NCI-H226 (cell line): ENCODE measurements around the gene CYP2A13.
"Not testable (repeated sequence)": the region's sequence is repeated elsewhere in the genome, so short reads cannot be mapped to it uniquely, and the experiment has no call there.

Source experiments
- DNase-seq: peaks from one replicate; pipeline ENCODE4 v3.0.0-alpha.2; 2015

The CYP2A13 gene

GRCh38 chr19:41088151-41088550 lies at the start of gene CYP2A13:
CYP2A13 (plus strand) TSS chr19:41088451; CDS start chr19:41088472, 21 bp downstream.
- DNase-seq, result no peak

DNA sequence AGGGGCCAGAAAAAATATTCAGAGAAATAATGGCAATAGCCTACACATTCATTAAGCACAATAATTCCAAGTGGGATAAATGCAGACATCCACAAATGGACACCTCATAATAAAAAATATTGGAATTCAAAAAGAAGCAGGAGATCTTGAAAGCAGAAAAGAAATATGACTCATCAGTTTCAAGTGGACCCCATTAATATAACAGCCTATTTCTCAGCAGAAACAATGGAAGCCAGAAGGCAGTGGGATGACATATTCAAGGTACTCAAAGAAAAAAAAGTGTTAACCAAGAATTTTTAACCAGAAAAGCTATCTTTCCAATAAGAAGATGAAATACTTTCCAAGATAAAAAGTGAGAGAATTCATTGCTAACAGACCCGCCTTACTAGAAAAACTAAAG lies 48.4 kb upstream of the CYP2A13 start:
- DNase-seq, result no peak

- not testable (repeated sequence) for DNase-seq
These were observed 43.2 kb upstream of the CYP2A13 start for GRCh38 chr19:41045095-41045494.

- no peak for DNase-seq
These were observed 37.8 kb upstream of the CYP2A13 start for GRCh38 chr19:41050426-41050825.

DNA sequence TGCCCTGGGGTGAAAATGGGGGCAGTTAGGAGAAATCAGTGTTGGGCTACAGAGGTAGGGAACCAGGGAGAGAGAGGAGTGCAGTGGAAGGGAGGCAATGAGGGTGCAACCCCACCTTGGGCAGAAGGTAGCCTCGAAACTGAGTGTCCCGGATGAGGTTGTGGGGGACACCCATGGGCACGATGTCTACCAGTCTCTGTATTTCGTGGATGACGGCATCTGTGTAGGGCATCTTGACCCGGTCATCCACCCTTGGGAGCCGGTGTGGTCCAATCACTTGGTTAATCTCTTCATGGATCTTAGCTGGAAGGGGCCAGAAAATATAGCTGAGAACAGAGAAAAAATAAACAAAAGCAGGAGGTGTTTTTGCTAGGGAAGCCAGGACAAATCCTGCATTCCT lies 36.1 kb upstream of the CYP2A13 start:
- not testable (repeated sequence) for DNase-seq

GRCh38 chr19:41053331-41053730 lies 34.9 kb upstream of the CYP2A13 start:
- DNase-seq, result not testable (repeated sequence)

DNA sequence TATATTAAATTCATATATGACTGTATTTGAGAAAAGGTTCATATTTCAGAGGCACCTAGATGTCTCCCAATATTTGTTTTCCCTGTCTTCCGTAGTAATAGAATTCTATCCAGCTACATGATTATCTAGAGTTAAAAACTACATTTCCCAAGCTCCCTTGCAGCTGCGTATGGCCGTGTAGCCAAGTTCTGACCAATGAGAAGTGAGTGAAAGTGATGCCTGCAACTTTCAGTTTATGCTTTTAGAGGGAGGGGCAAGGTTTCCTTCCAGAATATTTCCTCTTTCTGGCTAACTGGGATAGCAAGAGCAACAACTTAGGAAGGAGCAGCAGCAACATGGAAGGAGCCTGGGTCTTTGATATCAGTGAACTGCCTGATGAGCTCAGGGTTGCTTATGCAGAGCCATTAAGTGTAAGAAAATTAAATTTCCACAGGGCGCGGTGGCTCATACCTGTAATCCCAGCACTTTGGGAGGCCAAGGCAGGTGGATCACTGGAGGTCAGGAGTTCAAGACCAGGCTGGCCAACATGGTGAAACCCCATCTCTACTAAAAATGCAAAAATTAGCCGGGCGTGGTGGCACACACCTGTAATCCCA lies 23.2 kb upstream of the CYP2A13 start:
- DNase-seq, result peak; percentile 34

GRCh38 chr19:41076286-41076685 lies 12.0 kb upstream of the CYP2A13 start:
- DNase-seq, result no peak

DNA sequence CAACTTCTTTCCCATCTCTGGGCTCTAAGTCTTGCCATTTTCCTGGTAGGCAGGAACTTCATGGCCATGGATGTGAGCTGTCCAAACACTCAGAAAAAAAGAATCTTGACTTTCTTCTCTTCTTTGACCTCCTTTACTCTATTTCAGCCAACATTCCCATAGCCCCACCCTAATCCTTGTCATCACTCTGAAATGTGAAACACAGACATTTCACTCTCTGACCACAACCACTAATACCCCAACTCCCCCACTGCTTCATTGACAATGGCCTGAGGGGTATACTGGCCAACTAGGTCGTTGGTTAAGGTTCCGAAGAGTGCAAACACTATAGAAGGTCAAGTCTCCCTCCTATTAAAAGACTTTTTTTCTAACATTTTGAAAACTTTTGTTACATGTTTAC lies 4.7 kb upstream of the CYP2A13 start:
- DNase-seq, result peak; percentile 71

DNA sequence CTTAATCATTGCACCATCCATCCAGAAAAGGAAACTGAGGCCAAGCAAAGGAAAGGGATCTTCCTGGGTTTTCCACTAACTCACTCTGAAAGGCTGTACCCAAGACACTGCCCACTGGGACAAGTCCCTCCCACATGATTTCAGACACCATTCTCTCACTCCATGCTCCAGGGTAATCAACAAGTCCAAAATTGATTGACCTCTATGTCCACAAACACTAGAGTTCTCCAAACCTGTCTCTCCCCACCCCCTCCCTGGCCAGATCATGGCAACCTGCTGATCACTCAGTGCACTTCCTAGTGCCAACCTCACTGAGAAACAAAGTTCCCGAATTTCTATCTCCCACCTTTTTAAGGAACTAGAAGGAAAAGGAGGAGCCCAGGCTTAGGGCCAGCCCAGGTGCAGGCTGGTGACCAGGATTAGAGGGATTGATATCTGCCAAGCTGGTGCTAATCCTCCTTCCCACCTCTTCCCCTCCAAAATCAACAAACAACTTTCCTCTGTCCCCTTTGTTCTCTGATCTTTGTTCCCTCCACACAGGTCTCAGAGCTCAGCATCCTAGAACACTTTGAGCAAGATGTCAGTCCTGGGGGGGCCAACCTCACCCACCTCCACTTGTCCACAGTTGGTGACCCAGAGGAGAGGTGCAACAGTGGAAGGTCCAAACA lies 2.4 kb upstream of the CYP2A13 start:
- DNase-seq, result no peak

- no peak for DNase-seq
These were observed 1.7 kb downstream of the CYP2A13 start for GRCh38 chr19:41089959-41090358.

GRCh38 chr19:41095703-41096102 lies 7.5 kb downstream of the CYP2A13 start:
- DNase-seq, result no peak

DNA sequence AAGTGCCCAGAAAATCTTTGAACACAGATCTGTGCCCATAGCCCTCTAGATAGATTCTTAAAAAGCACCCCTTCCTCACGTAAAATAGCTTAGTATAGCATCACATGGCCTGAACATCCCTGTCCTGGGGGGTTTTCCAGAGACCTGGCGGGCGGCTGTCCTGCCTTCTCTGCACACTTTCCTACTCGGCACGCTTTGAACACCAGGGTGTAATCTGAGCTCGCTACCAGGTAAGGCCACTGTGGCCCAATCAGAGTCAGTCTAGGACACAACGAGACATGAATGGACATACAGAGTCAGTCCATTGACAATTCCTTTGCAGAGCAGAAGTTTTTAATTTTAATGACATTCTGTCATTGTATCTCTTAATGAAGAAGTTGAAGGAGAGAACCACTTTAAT lies 8.1 kb downstream of the CYP2A13 start:
- no peak for DNase-seq

DNA sequence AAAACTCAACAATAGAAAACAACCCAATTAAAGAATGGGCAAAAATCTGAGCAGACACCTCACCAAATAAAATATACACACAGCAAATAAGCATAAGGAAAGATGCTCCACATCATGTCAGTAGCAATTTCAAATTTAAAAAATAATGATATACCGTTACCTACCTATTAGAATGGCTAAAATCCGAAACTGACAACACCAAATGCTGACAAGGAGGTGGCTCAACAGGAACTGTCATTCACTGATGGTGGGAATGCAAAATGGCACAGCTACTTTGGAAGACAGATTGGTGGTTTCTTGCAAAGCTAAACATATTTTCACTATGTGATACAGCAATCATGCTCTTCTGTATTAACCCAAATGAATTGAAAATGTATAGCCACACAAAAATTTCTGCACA lies 9.1 kb downstream of the CYP2A13 start:
- no peak for DNase-seq

DNA sequence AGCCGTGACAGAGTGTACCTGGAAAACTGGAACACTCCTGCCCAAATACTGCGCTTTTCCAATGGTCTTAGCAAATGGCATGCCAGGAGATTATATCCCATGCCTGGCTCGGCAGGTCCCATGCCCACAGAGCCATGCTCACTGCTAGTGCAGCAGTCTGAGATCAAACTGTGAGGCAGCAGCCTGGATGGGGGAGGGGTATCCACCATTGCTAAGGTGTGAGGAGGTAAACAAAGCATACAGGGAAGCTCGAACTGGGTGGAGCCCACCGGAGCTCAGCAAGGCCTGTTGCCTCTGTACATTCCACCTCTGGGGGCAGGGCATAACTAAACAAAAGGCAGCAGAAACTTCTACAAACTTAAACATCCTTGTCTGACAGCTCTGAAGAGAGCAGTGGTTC lies 10.5 kb downstream of the CYP2A13 start:
- DNase-seq, result no peak

DNA sequence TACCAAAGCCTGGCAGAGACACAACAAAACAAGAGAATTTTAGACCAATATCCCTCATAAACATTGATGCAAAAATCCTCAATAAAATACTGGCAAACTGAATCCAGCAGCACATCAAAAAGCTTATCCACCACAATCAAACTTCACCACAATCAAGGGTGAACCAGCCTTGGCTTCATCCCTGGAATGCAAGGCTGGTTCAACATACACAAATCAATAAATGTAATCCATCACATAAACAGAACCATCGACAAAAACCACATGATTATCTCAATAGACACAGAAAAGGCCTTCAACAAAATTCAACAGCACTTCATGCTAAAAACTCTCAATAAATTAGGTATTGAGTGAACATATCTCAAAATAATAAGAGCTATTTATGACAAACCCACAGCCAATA lies 14.0 kb downstream of the CYP2A13 start:
- not testable (repeated sequence) for DNase-seq

DNA sequence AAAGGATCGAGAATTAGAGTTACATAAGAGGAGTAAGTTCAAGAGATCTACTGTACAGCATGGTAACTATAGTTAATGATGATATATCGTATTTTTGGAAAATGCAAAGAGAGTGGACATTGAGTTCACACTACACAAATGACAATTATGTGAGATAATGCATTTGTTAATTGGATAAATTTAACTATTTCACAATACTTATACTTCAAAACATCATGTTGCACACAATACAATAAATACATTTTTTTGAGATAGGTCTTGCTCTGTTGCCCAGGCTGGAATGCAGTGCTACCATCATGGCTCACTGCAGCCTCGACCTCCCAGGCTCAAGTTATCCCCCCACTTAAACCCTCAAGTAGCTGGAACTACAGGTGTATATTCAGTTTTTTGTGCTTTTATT lies 17.9 kb downstream of the CYP2A13 start:
- DNase-seq, result no peak

- DNase-seq, result no peak
These were observed 23.0 kb downstream of the CYP2A13 start for GRCh38 chr19:41111296-41111695.

DNA sequence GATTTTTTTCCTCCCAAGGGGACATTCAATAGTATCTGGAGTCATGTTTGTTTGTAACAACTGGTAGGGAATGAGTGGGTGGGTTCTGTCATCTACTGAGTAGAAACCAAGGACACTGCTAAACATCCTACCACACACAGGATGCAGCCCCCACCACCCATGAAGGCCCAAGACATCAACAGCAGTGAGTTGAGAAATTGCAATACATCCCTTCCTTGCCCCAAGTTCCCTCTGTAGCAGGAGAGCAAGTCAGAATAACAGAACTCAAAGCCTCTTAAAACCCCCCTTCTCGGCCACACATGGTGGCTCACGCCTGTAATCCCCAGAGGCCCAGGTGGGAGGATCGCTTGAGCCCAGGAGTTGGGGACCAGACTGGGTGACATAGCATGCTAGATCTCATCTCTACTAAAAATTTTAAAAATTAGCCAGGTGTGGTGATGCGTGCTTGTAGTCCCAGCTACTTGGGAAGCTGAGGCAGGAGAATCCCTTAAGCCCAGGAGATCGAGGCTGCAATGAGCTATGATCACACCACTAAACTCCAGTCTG lies 23.6 kb downstream of the CYP2A13 start:
- no peak for DNase-seq

DNA sequence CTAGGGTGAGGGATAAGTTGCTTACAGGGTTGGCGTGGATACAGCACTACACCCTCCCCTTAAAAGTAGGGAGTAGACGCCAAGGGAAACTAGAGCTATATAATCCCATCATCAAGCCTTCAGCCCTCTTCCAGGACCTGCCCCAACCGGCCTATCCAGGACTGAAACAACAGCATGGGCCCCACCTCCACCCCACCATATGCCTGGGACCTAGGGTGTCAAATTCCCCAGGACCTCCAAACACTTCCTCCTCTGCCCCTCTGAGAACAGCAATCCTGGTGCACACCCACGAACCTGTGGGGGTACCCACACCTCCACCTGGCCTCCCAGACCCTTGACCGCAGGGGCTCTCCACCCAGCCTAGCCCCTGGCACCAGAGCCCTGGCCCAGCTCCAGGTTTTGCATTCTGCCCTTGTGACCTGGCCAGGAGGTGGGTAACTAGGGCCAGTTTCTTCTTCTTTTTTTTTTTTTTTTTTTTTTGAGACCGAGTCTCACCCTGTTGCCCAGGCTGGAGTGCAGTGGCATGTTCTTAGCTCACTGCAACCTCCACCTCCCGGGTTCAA lies 24.6 kb downstream of the CYP2A13 start:
- DNase-seq, result no peak

- no peak for DNase-seq
These were observed 25.9 kb downstream of the CYP2A13 start, which contains the start of gene CYP2F1 for GRCh38 chr19:41114132-41114531. CYP2F1 (plus strand) TSS chr19:41114432; CDS start chr19:41116189, 1,757 bp downstream.

GRCh38 chr19:41116261-41116660 lies 28.0 kb downstream of the CYP2A13 start:
- DNase-seq, result no peak

DNA sequence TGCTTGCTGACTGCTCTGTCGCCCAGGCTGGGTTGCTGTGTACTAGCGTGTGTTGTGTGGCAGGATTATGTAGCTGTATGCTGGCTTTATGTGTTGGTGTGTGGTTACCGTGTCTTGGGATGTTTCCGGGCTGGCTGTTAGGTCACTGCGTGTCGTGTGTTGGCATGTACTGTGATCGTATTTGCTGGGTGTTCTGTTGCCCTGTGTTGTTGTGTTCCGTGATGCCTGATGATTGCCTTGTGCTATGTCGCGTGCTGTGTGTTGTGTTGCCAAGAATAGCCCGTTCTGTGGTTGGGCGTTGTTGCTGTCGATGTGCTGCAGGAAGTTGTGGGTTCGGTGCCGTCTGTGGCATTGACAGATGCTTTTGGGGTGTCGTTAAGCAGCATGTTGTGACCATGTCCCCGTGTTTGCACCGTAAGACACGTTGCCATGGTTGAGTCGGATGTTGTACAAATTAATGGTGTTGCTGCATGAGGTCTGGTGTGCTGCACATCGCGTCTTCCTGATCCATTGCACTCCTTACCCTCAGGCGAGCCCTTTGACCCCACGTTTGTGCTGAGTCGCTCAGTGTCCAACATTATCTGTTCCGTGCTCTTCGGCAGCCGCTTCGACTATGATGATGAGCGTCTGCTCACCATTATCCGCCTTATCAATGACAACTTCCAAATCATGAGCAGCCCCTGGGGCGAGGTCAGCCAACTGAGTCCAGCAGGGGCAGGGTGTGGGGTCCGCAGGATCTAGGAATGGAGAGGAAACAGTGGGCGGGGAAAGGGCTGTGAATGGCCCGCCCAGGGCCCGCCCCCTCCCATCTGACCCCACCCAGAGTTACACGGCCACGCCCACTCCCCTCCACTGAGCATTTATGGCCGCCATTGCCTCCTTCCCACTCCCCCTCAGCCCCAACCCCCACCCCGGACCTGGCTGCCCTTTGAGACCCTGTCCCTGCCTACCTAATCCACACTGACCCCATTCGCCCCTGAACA lies 33.0 kb downstream of the CYP2A13 start:
- not testable (repeated sequence) for DNase-seq
